ENCODE results near the gene STIM1. TPM values are rescaled to one million over a fixed set of nuclear protein-coding genes. Genes with fewer than 3 reads are reported as not detected.
"Not testable (repeated sequence)": the region's sequence is repeated elsewhere in the genome, so short reads cannot be mapped to it uniquely, and the experiment has no call there.

Gene STIM1
- total and polyA plus RNA-seq, 7 donors: 5.3 to 44.8 (median 29.3) TPM

GRCh38 chr11:3994030-3994640 lies 138.7 kb downstream of the STIM1 start:
- intact Hi-C loops (cut with DNase I): no loop called here

GRCh38 chr11:3995307-3995706 lies 139.8 kb downstream of the STIM1 start:
- TF ChIP-seq POLR2AphosphoS5 (IDR thresholded peaks at IDR 0.05) (no peak), POLR2A (IDR thresholded peaks at IDR 0.05) (no peak), CTCF (IDR thresholded peaks at IDR 0.05) (no peak), EP300 (IDR thresholded peaks at IDR 0.05) (no peak)
- no peak overlapping the region for H3K4me3 ChIP-seq
- peaks cover 0 to 18% (median 15%) of the 10 kb centered on the region in 4 donors for H3K4me1 ChIP-seq
- H3K27ac ChIP-seq: no peak overlapping the region
- H3K9me3 ChIP-seq: peaks cover 0 to 5% (median 1%) of the 10 kb centered on the region in 4 donors
- intact Hi-C loops (cut with DNase I): no loop called here
- H3K27me3 ChIP-seq: no peaks in the 10 kb centered on the region
- no peaks in the 10 kb centered on the region for H3K36me3 ChIP-seq
- DNase-seq: no peak
- 97 to 100% methylated on average over 1 of the region's 1 CpG for WGBS, 2 donors

More at GRCh38 chr11:3994030-3994640, 138.7 kb downstream of the STIM1 start:
- no peak for DNase-seq
- TF ChIP-seq EP300 (IDR thresholded peaks at IDR 0.05): no peak
- no peak for TF ChIP-seq POLR2A (IDR thresholded peaks at IDR 0.05)
- TF ChIP-seq CTCF (IDR thresholded peaks at IDR 0.05): no peak
- TF ChIP-seq POLR2AphosphoS5 (IDR thresholded peaks at IDR 0.05): no peak
- 94 to 97% methylated on average over 6 of the region's 6 CpGs for WGBS, 2 donors
- Histone ChIP-seq H3K27me3 (no peaks in the 10 kb centered on the region), H3K36me3 (no peaks in the 10 kb centered on the region), H3K4me1 (peaks cover 0 to 24% (median 17%) of the 10 kb centered on the region in 4 donors), H3K9me3 (peaks cover 0 to 5% (median 1%) of the 10 kb centered on the region in 4 donors), H3K27ac (no peak overlapping the region), H3K4me3 (no peak overlapping the region)

GRCh38 chr11:3995949-3996554 lies 140.6 kb downstream of the STIM1 start:
- intact Hi-C loops (cut with DNase I): no loop called here
- no peak overlapping the region for H3K27ac ChIP-seq
- H3K27me3 ChIP-seq: no peaks in the 10 kb centered on the region
- no peak for DNase-seq
- TF ChIP-seq CTCF (IDR thresholded peaks at IDR 0.05) (no peak), POLR2A (IDR thresholded peaks at IDR 0.05) (no peak), POLR2AphosphoS5 (IDR thresholded peaks at IDR 0.05) (no peak)
- 57 to 76% methylated on average over 4 of the region's 4 CpGs for WGBS, 2 donors
- peaks cover 0 to 5% (median 1%) of the 10 kb centered on the region in 4 donors for H3K9me3 ChIP-seq
- no peak overlapping the region for H3K4me3 ChIP-seq
- no peaks in the 10 kb centered on the region for H3K36me3 ChIP-seq
- H3K4me1 ChIP-seq: peaks cover 0 to 17% (median 15%) of the 10 kb centered on the region in 4 donors

GRCh38 chr11:3996651-3997050 lies 141.2 kb downstream of the STIM1 start:
- DNase-seq: no peak
- peaks cover 0 to 5% (median 1%) of the 10 kb centered on the region in 4 donors for H3K9me3 ChIP-seq
- no peak overlapping the region for H3K27ac ChIP-seq
- H3K36me3 ChIP-seq: no peaks in the 10 kb centered on the region
- intact Hi-C loops (cut with DNase I): no loop called here
- peaks cover 0 to 13% (median 10%) of the 10 kb centered on the region in 4 donors for H3K4me1 ChIP-seq
- TF ChIP-seq CTCF (IDR thresholded peaks at IDR 0.05) (no peak), POLR2A (IDR thresholded peaks at IDR 0.05) (no peak), POLR2AphosphoS5 (IDR thresholded peaks at IDR 0.05) (no peak), EP300 (IDR thresholded peaks at IDR 0.05) (no peak)
- no peak overlapping the region for H3K4me3 ChIP-seq
- WGBS, 2 donors: 94 to 95% methylated on average over 1 of the region's 1 CpG
- no peaks in the 10 kb centered on the region for H3K27me3 ChIP-seq

- H3K4me1 ChIP-seq; H3K27ac ChIP-seq; DNase-seq; H3K36me3 ChIP-seq; H3K4me3 ChIP-seq; intact Hi-C loops (cut with DNase I); H3K27me3 ChIP-seq; H3K9me3 ChIP-seq: not testable (repeated sequence)
- 94 to 100% methylated on average over 1 of the region's 1 CpG for WGBS, 2 donors
Observed at GRCh38 chr11:4004753-4005152, 149.3 kb downstream of the STIM1 start.

Measured in sigmoid colon (tissue), 7 donors.